Liver (tissue), 3 donors: ENCODE measurements around the gene CCL24.
"Not testable (repeated sequence)": the region's sequence is repeated elsewhere in the genome, so short reads cannot be mapped to it uniquely, and the experiment has no call there.

ENCODE experiments used
- GABPA ChIP-seq, 2 donors: IDR thresholded peaks in 1 of 2; conservative IDR thresholded peaks in 1 of 2; 2 replicates each; pipeline ENCODE4 v1.6.1; 2016; ENCODE audit warnings: antibody characterized with exemption in 2 of 2, mild to moderate bottlenecking in 1 of 2, moderate library complexity in 1 of 2
- SP1 ChIP-seq: IDR thresholded peaks from 2 replicates; pipeline ENCODE4 v1.6.1; 2018; ENCODE audit warnings: antibody characterized with exemption, mild to moderate bottlenecking
- TAF1 ChIP-seq: conservative IDR thresholded peaks from 2 replicates; pipeline ENCODE4 v1.6.1; 2016; ENCODE audit warnings: antibody characterized with exemption, mild to moderate bottlenecking
- YY1 ChIP-seq: IDR thresholded peaks from 2 replicates; pipeline ENCODE4 v1.6.1; 2016; ENCODE audit warnings: antibody characterized with exemption, mild to moderate bottlenecking
- TF ChIP-seq, protein P1 (sequence below): fragments of 150-350 bp; IDR thresholded peaks from 2 replicates; pipeline ENCODE4 v1.5.1; 2017; ENCODE audit warnings: improper control_type of control experiment, low read depth, low read length; ENCODE audit not compliant: missing input control
- TF ChIP-seq, protein P2 (sequence below): IDR thresholded peaks from 2 replicates; pipeline ENCODE4 v1.6.1; 2016; ENCODE audit warnings: antibody characterized with exemption, mild to moderate bottlenecking
- TF ChIP-seq, protein P3 (sequence below): IDR thresholded peaks from 2 replicates; pipeline ENCODE4 v1.6.1; 2016; ENCODE audit warnings: antibody characterized with exemption
- TF ChIP-seq, protein P4 (sequence below): IDR thresholded peaks from 2 replicates; pipeline ENCODE4 v1.6.1; 2016; ENCODE audit warnings: antibody characterized with exemption
- donor health status: healthy.
- donor health status: healthy.

DNA sequence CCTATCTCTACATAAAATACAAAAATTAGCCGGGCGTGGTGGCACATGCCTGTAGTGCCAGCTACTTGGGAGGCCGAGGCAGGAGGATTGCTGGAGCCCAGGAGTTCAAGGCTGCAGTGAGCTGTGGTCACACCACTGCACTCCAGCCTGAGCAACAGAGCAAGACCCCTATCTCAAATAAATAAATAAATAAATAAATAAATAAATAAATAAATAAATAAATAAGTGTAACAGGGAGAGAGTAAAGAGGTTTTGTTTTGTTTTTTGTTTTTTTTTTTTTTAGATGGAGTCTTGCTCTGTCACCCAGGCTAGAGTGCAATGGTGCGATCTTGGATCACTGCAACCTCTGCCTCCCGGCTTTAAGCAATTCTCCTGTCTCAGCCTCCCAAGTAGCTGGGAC, 21.0 kb downstream of the CCL24 start:
- TF ChIP-seq, protein P1, sequence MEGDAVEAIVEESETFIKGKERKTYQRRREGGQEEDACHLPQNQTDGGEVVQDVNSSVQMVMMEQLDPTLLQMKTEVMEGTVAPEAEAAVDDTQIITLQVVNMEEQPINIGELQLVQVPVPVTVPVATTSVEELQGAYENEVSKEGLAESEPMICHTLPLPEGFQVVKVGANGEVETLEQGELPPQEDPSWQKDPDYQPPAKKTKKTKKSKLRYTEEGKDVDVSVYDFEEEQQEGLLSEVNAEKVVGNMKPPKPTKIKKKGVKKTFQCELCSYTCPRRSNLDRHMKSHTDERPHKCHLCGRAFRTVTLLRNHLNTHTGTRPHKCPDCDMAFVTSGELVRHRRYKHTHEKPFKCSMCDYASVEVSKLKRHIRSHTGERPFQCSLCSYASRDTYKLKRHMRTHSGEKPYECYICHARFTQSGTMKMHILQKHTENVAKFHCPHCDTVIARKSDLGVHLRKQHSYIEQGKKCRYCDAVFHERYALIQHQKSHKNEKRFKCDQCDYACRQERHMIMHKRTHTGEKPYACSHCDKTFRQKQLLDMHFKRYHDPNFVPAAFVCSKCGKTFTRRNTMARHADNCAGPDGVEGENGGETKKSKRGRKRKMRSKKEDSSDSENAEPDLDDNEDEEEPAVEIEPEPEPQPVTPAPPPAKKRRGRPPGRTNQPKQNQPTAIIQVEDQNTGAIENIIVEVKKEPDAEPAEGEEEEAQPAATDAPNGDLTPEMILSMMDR, result not testable (repeated sequence)
- TF ChIP-seq, protein P2, sequence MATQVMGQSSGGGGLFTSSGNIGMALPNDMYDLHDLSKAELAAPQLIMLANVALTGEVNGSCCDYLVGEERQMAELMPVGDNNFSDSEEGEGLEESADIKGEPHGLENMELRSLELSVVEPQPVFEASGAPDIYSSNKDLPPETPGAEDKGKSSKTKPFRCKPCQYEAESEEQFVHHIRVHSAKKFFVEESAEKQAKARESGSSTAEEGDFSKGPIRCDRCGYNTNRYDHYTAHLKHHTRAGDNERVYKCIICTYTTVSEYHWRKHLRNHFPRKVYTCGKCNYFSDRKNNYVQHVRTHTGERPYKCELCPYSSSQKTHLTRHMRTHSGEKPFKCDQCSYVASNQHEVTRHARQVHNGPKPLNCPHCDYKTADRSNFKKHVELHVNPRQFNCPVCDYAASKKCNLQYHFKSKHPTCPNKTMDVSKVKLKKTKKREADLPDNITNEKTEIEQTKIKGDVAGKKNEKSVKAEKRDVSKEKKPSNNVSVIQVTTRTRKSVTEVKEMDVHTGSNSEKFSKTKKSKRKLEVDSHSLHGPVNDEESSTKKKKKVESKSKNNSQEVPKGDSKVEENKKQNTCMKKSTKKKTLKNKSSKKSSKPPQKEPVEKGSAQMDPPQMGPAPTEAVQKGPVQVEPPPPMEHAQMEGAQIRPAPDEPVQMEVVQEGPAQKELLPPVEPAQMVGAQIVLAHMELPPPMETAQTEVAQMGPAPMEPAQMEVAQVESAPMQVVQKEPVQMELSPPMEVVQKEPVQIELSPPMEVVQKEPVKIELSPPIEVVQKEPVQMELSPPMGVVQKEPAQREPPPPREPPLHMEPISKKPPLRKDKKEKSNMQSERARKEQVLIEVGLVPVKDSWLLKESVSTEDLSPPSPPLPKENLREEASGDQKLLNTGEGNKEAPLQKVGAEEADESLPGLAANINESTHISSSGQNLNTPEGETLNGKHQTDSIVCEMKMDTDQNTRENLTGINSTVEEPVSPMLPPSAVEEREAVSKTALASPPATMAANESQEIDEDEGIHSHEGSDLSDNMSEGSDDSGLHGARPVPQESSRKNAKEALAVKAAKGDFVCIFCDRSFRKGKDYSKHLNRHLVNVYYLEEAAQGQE, result not testable (repeated sequence)
- not testable (repeated sequence) for TF ChIP-seq TAF1; GABPA (IDR thresholded peaks at IDR 0.05 in 1 of 2, conservative IDR thresholded peaks at IDR 0.05 in 1 of 2); YY1; SP1
- TF ChIP-seq, protein P3, sequence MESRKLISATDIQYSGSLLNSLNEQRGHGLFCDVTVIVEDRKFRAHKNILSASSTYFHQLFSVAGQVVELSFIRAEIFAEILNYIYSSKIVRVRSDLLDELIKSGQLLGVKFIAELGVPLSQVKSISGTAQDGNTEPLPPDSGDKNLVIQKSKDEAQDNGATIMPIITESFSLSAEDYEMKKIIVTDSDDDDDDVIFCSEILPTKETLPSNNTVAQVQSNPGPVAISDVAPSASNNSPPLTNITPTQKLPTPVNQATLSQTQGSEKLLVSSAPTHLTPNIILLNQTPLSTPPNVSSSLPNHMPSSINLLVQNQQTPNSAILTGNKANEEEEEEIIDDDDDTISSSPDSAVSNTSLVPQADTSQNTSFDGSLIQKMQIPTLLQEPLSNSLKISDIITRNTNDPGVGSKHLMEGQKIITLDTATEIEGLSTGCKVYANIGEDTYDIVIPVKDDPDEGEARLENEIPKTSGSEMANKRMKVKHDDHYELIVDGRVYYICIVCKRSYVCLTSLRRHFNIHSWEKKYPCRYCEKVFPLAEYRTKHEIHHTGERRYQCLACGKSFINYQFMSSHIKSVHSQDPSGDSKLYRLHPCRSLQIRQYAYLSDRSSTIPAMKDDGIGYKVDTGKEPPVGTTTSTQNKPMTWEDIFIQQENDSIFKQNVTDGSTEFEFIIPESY, result not testable (repeated sequence)
- TF ChIP-seq, protein P4, sequence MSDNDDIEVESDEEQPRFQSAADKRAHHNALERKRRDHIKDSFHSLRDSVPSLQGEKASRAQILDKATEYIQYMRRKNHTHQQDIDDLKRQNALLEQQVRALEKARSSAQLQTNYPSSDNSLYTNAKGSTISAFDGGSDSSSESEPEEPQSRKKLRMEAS, result not testable (repeated sequence)
